Measurements from ENCODE around the gene WDR82. TPM values are rescaled to one million over a fixed set of nuclear protein-coding genes. Genes with fewer than 3 reads are reported as not detected.
A peak's percentile ranks its signal among the peaks of the same experiment; 100 is the strongest.

The WDR82 gene
- total and polyA plus RNA-seq, 5 donors: 36.9 to 65.5 (median 62.6) TPM

DNA sequence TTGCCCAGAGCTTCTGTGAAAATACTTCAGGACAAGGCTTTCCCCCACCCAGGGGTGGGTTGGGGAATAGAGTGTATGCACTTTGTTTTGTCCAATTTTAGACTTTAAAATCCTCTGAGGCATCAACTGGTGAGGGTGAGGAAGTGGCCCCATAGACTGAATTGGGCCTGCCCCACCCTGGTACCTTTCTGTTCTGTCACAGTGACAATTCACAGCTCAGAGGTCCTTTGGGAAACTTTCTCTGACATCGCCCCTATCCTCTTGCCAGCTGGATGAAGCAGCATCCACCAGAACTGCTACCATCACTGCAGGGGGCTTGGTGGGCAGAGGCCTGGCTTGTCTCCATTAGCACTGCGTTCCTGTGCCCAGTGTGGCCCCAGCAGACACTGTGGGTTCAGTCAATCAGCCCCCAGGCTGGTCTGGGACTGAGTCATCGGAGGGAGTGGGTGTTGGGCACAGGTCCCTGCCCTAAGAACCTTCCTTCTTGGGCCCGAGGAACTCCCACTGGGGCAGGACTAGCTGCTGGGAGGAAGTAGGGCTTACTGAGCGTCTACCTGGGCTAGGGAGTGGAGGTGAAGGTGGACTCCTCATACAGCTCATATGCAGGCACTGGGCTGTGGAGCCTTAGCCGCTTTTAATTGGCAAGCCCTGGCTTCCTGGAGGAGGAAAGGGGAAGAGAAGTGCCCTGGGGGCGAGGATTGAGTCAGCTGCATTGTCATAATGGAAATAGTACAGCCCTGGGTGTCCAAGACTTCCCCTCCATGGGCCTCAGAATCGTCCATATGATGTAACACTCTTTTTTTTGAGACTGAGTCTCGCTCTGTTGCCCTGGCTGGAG, 34.4 kb downstream of the WDR82 start:
- 74% methylated on average over 9 of the region's 9 CpGs for WGBS
- DNase-seq (peak in 2 of 3 donors; percentile 67), ATAC-seq (peak in 1 of 2 donors; percentile 9)
- H3K27ac ChIP-seq (ENCODE audit: low read length): no peak overlapping the region
- no peak overlapping the region for H3K4me3 ChIP-seq (ENCODE audit: low read length)
- H3K4me1 ChIP-seq (ENCODE audit: control insufficient read depth, insufficient read depth, low read length): peaks cover 4% of the 10 kb centered on the region
- no peaks in the 10 kb centered on the region for H3K9me3 ChIP-seq (ENCODE audit: control insufficient read depth, low read length)
- intact Hi-C loops (cut with DNase I): no loop called here
- no peaks in the 10 kb centered on the region for H3K27me3 ChIP-seq (ENCODE audit: control insufficient read depth, insufficient read depth)

DNA sequence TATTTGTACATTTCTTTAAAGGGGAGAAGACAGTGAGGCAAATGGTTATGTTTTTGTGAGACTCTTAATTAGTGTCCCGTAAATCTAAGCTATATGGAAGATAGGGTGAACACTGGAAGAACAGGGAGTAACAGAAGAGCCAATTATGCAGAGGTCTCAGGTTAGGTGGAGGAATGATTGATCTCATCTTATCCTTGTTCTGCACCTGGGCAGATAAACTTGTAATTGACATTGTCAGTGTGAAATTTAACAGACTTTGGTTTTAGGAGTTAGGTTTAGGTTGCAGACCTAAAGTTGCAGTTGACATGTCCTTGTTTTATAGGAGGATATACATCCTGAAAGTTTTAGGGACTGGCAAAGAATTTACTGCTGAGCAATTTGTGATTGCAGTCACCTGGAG, 36.4 kb downstream of the WDR82 start:
- Histone ChIP-seq H3K9me3 (ENCODE audit: control insufficient read depth, low read length) (no peaks in the 10 kb centered on the region), H3K4me3 (ENCODE audit: low read length) (no peak overlapping the region), H3K4me1 (ENCODE audit: control insufficient read depth, insufficient read depth, low read length) (peaks cover 7% of the 10 kb centered on the region), H3K27me3 (ENCODE audit: control insufficient read depth, insufficient read depth) (no peaks in the 10 kb centered on the region), H3K27ac (ENCODE audit: low read length) (no peak overlapping the region)
- WGBS: 88% methylated on average over 1 of the region's 1 CpG
- ATAC-seq (no peak), DNase-seq (no peak)
- intact Hi-C loops (cut with DNase I): no loop called here

DNA sequence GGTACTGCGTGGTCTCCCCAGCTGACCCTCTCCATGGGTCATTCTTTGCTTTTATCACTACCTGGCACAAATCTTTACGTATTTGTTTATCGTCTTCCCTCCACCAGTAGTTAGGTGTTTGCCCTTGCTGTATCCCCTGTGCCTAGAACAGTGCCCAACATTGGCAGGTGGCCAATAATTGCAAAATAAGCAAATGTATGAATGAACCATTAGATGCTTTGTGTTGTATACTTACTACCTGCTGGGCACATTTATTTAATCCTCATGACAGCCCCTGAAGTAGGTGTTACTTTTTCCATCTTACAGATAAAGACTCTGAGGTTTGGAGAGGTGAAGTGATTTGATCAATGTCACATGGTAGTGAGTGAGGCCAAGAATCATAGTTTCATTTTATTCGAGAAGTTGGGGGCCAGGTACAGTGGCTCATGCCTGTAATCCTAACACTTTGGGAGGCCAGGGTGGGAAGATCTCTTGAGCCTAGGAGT, 37.5 kb downstream of the WDR82 start:
- Histone ChIP-seq H3K27ac (ENCODE audit: low read length) (no peak overlapping the region), H3K9me3 (ENCODE audit: control insufficient read depth, low read length) (no peaks in the 10 kb centered on the region), H3K27me3 (ENCODE audit: control insufficient read depth, insufficient read depth) (no peaks in the 10 kb centered on the region), H3K4me1 (ENCODE audit: control insufficient read depth, insufficient read depth, low read length) (peaks cover 12% of the 10 kb centered on the region), H3K4me3 (ENCODE audit: low read length) (no peak overlapping the region)
- no peak for DNase-seq
- ATAC-seq: no peak
- WGBS: 95% methylated on average over 4 of the region's 4 CpGs
- intact Hi-C loops (cut with DNase I): no loop called here

DNA sequence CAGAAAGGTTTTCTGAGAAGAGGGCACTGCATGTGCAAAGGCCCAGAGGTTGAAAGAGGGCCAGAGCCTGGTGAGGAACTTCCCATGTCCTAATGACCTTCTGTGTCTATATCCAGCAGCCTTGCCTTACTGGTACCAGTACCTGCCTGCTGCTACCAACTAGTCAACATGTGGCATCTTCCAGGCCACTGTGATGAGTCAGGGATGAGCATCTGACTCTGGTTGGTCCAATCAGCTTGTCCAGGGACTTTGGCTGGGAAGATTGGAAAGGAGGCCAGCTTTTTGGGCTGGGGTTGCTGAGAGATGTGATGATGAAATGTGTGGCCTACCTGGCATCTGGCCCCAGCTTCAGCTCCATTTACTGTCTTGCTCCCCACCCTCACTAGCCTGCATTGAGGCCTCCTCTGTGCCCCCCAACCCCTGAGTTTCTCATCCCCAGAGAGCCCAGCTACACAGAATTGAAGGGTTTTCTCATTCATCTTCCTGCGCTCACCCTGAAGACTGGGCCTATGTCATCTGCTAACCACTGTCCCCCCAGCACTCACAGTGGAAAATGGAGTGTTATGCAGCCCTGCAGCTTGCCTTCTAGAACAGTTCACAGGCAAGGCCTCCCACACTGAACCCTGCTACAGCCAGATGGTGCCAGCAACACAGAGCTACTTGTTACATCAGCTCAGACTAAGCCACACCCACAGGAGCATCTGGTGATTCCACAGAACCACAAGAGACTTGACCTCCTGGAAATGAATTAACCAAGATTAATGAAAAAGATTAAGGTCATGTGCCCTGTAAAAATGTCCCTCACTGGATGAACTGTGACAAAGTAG, 38.2 kb downstream of the WDR82 start:
- DNase-seq (peak in 2 of 3 donors; percentile 50 to 71), ATAC-seq (no peak)
- Histone ChIP-seq H3K9me3 (ENCODE audit: control insufficient read depth, low read length) (no peaks in the 10 kb centered on the region), H3K4me3 (ENCODE audit: low read length) (no peak overlapping the region), H3K4me1 (ENCODE audit: control insufficient read depth, insufficient read depth, low read length) (peaks cover 17% of the 10 kb centered on the region), H3K27me3 (ENCODE audit: control insufficient read depth, insufficient read depth) (no peaks in the 10 kb centered on the region), H3K27ac (ENCODE audit: low read length) (peak overlapping the region; percentile 10)
- intact Hi-C loops (cut with DNase I): no loop called here
- WGBS: 98% methylated on average over 1 of the region's 1 CpG

DNA sequence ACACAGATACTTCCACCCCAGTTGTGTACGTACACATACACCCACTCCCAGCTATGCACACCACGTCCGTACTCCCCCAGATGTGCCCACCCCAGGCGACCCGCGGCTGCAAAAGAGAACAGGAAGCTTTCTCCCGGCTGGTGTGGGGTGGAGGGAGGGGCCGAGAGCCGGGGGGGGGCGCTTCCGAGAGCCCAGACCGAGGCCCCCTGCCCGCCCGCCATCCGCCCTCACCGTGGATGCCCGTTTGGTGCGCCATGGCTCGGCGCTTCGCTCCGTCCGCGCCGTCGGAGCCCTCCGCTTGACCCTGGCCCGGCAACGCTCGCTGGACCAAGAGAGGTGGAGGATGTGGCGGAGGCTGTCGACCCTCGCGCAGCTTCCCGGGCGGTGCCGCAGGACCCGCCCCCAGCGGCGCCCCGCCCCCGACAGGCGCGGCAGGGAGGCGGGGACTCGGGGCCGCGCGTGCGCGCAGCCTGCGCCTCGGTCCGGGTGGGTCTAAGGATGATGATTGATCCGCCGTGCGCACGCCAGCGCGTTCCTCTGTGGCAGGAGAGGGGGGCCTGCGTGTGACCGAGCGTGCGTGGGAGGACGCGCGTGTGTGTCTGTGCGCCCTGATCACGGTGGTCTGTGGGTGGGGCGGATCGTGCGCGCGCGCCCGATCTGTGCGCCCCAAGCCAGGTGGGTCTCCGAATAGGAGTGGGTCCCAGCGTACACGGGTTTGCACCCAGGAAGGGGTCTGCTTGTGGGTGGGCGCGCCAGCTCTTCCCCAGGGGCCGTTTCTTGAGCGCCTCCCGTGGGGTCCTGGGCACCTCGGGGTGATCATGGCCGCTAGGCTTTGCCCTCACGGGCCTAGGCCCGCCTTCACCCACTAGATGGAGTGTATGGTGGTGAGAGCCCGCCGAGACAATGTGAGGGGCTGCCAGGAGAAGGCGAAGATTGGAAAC, 39.4 kb downstream of the WDR82 start, which contains the start of gene TWF2:
TWF2 (minus strand) TSS at position 398 of the 941 bp plus-strand sequence; CDS start at position 256, 142 bp downstream.
- WGBS: under 1% methylated on average over 92 of the region's 92 CpGs
- Histone ChIP-seq H3K27ac (ENCODE audit: low read length) (peak within 1 kb of the TSS; percentile 81), H3K4me1 (ENCODE audit: control insufficient read depth, insufficient read depth, low read length) (peaks cover 17% of the 10 kb centered on the region), H3K27me3 (ENCODE audit: control insufficient read depth, insufficient read depth) (no peaks in the 10 kb centered on the region), H3K9me3 (ENCODE audit: control insufficient read depth, low read length) (no peaks in the 10 kb centered on the region), H3K4me3 (ENCODE audit: low read length) (peak within 1 kb of the TSS; percentile 55)
- intact Hi-C loops (cut with DNase I): no loop called here
- ATAC-seq (peak; percentile 91), DNase-seq (peak; percentile 86 to 94 (median 94))

DNA sequence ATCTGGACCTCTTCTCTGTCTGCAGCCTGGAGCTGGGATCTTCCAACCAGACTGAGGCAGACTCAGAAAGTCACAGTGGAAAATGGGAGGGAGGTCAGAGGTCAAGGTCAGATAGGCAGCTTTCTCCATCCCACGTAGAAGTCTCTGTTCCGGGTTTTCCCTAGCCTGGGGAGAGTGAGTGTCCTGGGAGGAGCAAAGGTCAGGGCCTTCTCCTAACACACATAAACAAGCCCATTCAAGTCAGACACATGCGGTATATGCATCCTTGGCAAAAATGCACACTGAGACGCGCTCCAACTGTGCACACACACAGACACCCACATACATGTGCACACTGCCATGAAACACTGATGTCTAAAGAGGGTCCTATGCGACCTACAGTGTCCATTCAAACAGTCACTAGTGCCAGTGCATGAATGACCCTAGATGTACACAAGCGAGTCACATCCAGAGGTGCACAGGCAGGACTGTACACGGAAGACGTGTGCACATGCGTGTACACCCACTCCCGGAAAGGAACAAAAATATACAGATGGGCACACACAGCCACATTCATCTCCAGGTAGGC, 40.2 kb downstream of the WDR82 start:
- Histone ChIP-seq H3K9me3 (ENCODE audit: control insufficient read depth, low read length) (no peaks in the 10 kb centered on the region), H3K4me1 (ENCODE audit: control insufficient read depth, insufficient read depth, low read length) (peaks cover 17% of the 10 kb centered on the region), H3K4me3 (ENCODE audit: low read length) (peak overlapping the region; percentile 55), H3K27ac (ENCODE audit: low read length) (peak overlapping the region; percentile 67), H3K27me3 (ENCODE audit: control insufficient read depth, insufficient read depth) (no peaks in the 10 kb centered on the region)
- 14% methylated on average over 11 of the region's 11 CpGs for WGBS
- ATAC-seq (peak in 1 of 2 donors; percentile 0), DNase-seq (peak in 2 of 3 donors; percentile 26 to 41)
- intact Hi-C loops (cut with DNase I): no loop called here

DNA sequence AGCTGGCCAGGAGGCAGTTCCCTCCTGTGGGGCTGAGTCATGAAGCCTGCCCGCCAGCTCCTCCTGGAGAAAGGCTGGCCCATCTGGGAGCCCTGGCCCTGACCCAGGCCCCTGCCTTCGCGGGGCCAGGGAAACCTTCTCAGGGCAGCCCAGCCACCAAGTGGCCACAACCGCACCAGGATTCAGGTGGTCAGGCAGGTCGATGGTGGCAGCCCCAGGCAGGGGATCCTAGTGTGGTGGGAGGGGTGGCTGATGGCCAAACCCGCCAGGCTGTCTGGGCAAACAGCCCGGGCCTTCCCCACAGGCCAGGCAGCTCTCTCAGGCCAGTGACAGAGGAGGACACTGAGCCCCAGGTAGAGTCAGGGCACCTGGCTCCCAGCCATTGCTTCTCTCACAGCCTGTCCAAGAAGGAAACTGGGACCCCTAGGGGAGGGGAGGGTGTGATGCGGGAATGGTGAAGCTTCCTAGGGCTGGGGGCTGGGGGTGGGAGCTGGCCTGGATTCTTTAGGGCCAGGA, 40.7 kb downstream of the WDR82 start:
- 12% methylated on average over 8 of the region's 8 CpGs for WGBS
- Histone ChIP-seq H3K4me3 (ENCODE audit: low read length) (peak overlapping the region; percentile 55), H3K27ac (ENCODE audit: low read length) (peak overlapping the region; percentile 75), H3K9me3 (ENCODE audit: control insufficient read depth, low read length) (no peaks in the 10 kb centered on the region), H3K27me3 (ENCODE audit: control insufficient read depth, insufficient read depth) (no peaks in the 10 kb centered on the region), H3K4me1 (ENCODE audit: control insufficient read depth, insufficient read depth, low read length) (peaks cover 17% of the 10 kb centered on the region)
- intact Hi-C loops (cut with DNase I): no loop called here
- DNase-seq (peak; percentile 90 to 95 (median 93)), ATAC-seq (peak; percentile 72 to 73)

DNA sequence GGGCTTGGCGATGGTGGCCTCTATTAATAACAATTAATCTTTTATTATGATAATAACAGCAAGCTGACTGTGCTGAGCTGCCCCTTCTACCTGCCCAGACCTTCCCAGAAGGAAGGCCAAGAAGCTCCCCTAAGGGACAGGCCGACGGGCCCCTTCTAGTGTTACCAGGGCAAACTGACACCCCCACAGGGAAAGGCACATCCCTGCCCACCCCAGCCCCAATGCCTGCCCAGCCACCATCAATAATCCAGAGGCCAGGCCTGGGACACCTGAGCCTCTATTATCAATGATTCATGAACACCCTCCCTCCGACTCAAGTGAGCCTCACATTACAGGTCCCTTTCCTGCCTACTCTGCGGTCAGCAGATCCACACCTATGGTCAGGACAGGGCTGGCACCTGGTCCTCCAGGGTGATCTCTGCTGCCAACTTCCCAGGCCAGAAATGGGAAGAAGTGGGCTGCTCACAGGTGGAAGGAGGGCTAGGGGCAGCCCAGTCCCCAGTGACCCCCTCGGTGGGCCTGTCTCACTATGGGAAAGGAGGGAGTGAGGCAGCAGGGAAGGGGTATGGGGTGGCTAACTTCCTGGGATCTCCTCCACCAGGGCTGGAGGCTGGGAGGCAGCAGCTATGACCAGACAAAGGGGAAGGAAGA, 41.3 kb downstream of the WDR82 start:
- 74% methylated on average over 6 of the region's 6 CpGs for WGBS
- Histone ChIP-seq H3K4me3 (ENCODE audit: low read length) (no peak overlapping the region), H3K9me3 (ENCODE audit: control insufficient read depth, low read length) (no peaks in the 10 kb centered on the region), H3K27me3 (ENCODE audit: control insufficient read depth, insufficient read depth) (no peaks in the 10 kb centered on the region), H3K4me1 (ENCODE audit: control insufficient read depth, insufficient read depth, low read length) (peaks cover 17% of the 10 kb centered on the region), H3K27ac (ENCODE audit: low read length) (peak overlapping the region; percentile 75)
- DNase-seq (peak in 2 of 3 donors; percentile 33 to 55), ATAC-seq (no peak)
- intact Hi-C loops (cut with DNase I): no loop called here

DNA sequence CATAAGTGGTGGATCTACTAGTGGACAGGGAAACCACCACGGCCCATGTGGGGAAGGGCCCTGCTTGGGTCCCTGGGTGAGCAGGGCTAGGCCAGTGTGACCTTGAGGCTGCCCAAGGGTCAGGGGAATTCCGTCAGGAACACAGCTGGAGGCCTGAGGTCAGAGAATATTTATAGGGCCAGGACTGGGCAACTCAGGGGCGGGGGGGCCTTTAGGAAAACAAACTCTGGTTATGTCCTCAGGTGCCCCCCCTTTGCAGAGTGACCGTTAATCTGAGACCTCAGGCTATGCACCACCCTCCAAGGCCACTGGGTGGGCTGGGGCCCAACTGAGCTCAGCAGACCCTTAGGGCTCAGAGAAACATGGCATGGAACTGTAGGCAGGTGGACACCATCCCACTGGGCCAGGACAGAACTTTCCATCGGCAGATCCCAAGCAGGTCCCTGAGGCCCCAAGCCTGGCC, 42.0 kb downstream of the WDR82 start:
- WGBS: 72% methylated on average over 5 of the region's 5 CpGs
- intact Hi-C loops (cut with DNase I): no loop called here
- H3K4me3 ChIP-seq (ENCODE audit: low read length): no peak overlapping the region

More for the DNA sequence above, 42.0 kb downstream of the WDR82 start:
- peak overlapping the region; percentile 75 for H3K27ac ChIP-seq (ENCODE audit: low read length)
- ATAC-seq: no peak
- no peaks in the 10 kb centered on the region for H3K9me3 ChIP-seq (ENCODE audit: control insufficient read depth, low read length)
- H3K27me3 ChIP-seq (ENCODE audit: control insufficient read depth, insufficient read depth): no peaks in the 10 kb centered on the region
- DNase-seq: peak in 2 of 3 donors; percentile 49 to 51
- peaks cover 17% of the 10 kb centered on the region for H3K4me1 ChIP-seq (ENCODE audit: control insufficient read depth, insufficient read depth, low read length)
